ENCODE data around the gene MAPK7.

MAPK7 gene

GRCh38 chr17:19381741-19382444, 3.6 kb downstream of the MAPK7 start:
- DNase-seq = no peak

- DNase-seq = no peak
Measured at GRCh38 chr17:19382531-19383444, 4.5 kb downstream of the MAPK7 start.

- DNase-seq = no peak
Measured at GRCh38 chr17:19383681-19384470, 5.6 kb downstream of the MAPK7 start.

- DNase-seq = no peak
Measured at GRCh38 chr17:19384723-19385391, 6.6 kb downstream of the MAPK7 start.

- no peak for DNase-seq
Measured at GRCh38 chr17:19385521-19385983, 7.3 kb downstream of the MAPK7 start.

GRCh38 chr17:19386051-19386929, 8.0 kb downstream of the MAPK7 start:
- DNase-seq = no peak

GRCh38 chr17:19386974-19387920, 8.9 kb downstream of the MAPK7 start, which contains the start of gene MFAP4:
Gene MFAP4, minus strand, starts transcription at chr17:19387190. Its CDS starts 35 bp downstream, at chr17:19387155.
- DNase-seq = no peak

- DNase-seq = no peak
Measured at GRCh38 chr17:19387921-19388521, 9.7 kb downstream of the MAPK7 start.

- DNase-seq = no peak
Measured at GRCh38 chr17:19388791-19389785, 10.8 kb downstream of the MAPK7 start.

GRCh38 chr17:19390951-19391350, 12.7 kb downstream of the MAPK7 start:
- DNase-seq = no peak

- DNase-seq = no peak
Measured at GRCh38 chr17:19391432-19391831, 13.1 kb downstream of the MAPK7 start.

GRCh38 chr17:19392303-19392702, 14.0 kb downstream of the MAPK7 start:
- DNase-seq = no peak

GRCh38 chr17:19397556-19398041, 19.3 kb downstream of the MAPK7 start:
- no peak for DNase-seq

- DNase-seq = no peak
Measured at GRCh38 chr17:19398301-19399181, 20.2 kb downstream of the MAPK7 start.

GRCh38 chr17:19399750-19400450, 21.6 kb downstream of the MAPK7 start:
- DNase-seq = no peak

- no peak for DNase-seq
Measured at GRCh38 chr17:19401321-19402010, 23.2 kb downstream of the MAPK7 start.
